GM13977 (cell line): ENCODE data around the gene YWHAH.

Experiments
- DNase-seq: peaks from one replicate; pipeline ENCODE4 v3.0.0; 2012; ENCODE audit warnings: low spot score
- in situ Hi-C: fragments of 300-500 bp; cut with MboI; formaldehyde crosslinking; loops from one replicate; pipeline ENCODE4 v1.12.0; 2022; ENCODE audit warnings: low sequenced_read_pairs, low pct_unique_long_range_greater_than_20kb, mixed read lengths, inconsistent platforms; ENCODE audit not compliant: unreplicated experiment
- TF ChIP-seq, protein P1 (sequence below): IDR thresholded peaks from 2 replicates; pipeline ENCODE4 v1.5.1; 2012; ENCODE audit warnings: mild to moderate bottlenecking, control low read depth; ENCODE audit not compliant: insufficient read depth; ENCODE audit errors: extremely low read depth, missing control alignments

Gene YWHAH

DNA sequence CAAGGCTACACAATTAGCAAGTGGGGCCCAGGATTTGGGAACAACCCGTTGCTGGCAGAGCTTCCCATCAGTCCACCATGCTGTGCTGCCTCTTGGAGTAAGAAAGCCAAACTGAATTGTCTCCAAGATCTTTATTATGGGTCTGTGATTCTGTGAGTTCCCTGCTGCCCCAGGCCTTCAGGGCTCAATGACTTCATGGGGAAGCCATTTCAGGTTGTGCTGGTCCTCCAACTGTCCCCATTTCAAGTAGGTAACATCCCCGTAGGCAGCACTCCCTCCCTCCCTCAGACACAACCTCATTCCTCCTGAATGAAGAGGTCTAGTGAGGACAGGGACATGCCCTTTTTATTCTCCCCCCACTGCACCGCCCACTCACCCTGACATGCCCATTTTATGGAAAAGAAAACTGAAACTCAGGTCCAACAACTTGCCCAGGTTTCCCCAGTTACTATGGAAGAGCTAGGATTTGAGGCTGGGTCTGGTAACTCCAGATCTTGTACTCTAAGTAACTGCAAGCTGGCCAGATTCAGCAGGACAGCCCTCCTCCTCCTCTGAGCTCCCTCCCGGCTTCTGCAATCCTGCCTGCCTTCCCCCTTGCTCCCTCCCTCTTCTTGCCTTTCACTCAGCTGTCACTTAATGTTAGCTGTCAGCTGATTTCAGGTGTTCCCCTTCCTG lies 8.2 kb upstream of the YWHAH start:
- TF ChIP-seq, protein P1, sequence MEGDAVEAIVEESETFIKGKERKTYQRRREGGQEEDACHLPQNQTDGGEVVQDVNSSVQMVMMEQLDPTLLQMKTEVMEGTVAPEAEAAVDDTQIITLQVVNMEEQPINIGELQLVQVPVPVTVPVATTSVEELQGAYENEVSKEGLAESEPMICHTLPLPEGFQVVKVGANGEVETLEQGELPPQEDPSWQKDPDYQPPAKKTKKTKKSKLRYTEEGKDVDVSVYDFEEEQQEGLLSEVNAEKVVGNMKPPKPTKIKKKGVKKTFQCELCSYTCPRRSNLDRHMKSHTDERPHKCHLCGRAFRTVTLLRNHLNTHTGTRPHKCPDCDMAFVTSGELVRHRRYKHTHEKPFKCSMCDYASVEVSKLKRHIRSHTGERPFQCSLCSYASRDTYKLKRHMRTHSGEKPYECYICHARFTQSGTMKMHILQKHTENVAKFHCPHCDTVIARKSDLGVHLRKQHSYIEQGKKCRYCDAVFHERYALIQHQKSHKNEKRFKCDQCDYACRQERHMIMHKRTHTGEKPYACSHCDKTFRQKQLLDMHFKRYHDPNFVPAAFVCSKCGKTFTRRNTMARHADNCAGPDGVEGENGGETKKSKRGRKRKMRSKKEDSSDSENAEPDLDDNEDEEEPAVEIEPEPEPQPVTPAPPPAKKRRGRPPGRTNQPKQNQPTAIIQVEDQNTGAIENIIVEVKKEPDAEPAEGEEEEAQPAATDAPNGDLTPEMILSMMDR: no peak
- in situ Hi-C loops: no loop called here
- DNase-seq: no peak

DNA sequence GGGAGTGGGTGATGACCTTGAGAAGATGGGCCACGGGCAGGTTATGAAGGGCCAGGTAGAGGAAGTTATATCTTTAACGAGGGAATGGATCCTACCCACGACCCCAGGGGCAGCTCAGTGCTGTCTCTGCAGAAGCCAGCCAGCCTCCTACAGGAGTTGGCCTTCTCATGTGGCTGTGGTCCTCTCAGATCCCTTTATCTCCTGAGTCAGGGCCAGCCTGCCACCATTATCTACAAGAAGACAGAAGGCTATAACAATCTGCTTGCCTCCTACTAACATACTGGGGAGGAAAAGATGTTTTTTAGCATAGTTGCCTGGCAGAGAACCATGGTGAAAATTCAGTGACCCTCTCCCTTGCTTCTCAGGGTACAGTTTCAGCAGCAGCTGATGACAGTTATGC lies 7.0 kb upstream of the YWHAH start:
- TF ChIP-seq, protein P1: no peak
- no peak for DNase-seq
- in situ Hi-C loops: no loop called here

DNA sequence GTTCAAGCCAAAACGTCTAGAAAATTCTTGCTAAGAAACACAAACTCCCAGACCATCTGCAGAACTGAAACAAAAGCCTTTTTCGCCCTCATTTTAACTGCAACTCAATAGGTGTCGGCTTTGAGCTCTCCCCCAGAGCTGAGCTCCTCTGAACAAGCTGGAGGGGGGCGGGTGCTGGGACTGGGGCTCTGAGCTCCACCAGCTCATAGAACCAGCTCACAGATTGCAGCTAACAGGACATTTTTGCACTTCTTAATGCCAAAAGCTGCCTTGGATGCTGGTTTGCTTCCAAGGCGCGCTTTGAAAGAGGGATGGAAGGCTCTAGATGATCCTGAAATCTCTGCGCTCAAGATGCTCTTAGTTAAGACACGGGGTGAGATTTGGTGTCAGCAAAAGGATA lies 6.0 kb upstream of the YWHAH start:
- in situ Hi-C loops: no loop called here
- no peak for DNase-seq
- TF ChIP-seq, protein P1: no peak

DNA sequence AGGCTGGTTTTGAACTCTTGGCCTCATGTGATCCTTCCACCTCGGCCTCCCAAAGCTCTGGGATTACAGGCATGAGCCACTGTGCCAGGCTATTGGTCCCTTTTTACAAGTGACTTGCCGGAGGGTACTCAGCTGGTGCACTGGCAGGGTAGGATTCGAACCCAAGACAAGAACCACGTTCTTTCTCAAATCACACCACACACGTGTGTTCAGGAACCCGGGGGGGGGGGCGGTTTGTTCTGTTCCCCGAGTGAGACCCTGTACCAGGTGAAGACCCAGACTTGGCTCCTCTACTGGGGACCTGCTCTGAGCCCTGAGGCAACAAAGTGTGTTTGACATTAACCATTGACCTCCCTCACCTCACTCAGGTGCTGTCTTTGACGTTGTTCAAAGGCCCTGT lies 3.8 kb upstream of the YWHAH start:
- TF ChIP-seq, protein P1: no peak
- no peak for DNase-seq
- in situ Hi-C loops: loop anchor here (10.0 kb wide), 1 partner anchor 276 kb away; the partner anchor contains the start of gene PISD

DNA sequence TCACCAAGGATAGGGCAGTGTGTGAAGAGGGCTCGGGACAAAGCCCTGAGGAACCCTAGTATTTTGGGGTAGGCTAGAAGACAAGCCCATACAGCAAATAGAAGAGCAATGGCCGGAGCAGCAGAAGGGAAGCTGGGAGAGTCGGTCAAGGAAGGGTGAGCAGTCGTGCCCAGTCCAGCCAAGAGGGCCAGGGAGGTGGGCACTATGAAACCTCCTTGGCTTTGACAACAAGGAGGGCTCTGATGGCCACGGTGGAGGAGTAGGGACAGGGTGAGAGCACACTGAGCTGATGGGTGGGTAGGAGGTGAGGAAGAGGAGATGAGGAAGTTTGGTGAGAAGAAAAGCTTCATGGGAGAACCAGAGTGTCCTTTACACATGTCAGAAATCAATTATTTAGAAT lies 2.2 kb upstream of the YWHAH start:
- TF ChIP-seq, protein P1: no peak
- in situ Hi-C loops: loop anchor here (10.0 kb wide), 1 partner anchor 277 kb away; the partner anchor contains the start of gene PISD
- no peak for DNase-seq

DNA sequence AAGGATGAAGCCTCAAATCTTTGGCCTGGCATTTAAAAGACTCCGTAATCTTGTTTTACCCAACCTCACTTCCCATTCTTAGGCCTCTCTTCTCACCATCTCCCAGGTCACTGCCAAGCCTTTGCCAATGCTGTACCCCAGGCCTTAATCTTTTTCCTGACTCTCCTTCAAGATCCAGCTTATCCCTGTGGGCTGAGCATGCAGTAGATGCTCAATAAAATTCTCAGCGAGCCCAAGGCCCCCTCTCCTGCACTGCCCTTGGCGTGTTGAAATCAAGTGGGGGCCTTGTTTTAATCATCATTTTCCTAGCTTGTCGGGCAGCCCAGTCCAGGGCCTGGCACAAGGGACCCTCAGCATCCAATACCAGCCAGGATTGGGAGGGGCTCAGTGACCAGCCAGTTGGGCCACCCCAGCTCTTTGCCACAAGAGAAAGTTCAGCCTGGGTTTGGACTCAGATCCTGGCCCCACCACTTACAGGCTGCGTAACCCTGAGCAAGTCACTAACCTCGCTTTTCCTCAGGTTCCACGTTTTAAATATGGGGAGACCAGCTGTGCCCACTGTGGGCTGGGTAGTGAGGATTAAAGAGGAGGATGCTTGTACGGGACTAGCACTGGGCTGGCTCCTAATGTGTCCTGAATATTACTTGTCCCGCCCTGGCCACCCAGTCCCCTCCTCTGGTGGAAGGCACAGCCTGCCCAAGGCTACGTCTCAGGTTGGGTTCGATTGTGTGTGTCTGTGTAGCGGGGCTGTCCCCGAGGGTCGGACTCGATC lies 943 bp upstream of the YWHAH start:
- TF ChIP-seq, protein P1: no peak
- in situ Hi-C loops: loop anchor here (10.0 kb wide), 1 partner anchor 279 kb away; the partner anchor contains the start of gene PISD
- no peak for DNase-seq
